Skeletal muscle satellite cell (primary cell): Measurements from ENCODE around the gene HOXD8. TPM values are rescaled to one million over a fixed set of nuclear protein-coding genes. Genes with fewer than 3 reads are reported as not detected.

Source experiments
- H3K27me3 ChIP-seq: 2 replicates; pipeline ENCODE4 v1.7.0; 2013; ENCODE audit warnings: low read length; ENCODE audit not compliant: control insufficient read depth, insufficient read depth
- H3K36me3 ChIP-seq: 2 replicates; pipeline ENCODE4 v1.7.0; 2013; ENCODE audit warnings: mild to moderate bottlenecking, control low read depth, low read length; ENCODE audit not compliant: insufficient read depth
- H3K4me1 ChIP-seq: 2 replicates; pipeline ENCODE4 v1.7.0; 2013; ENCODE audit warnings: low read length; ENCODE audit not compliant: control insufficient read depth, insufficient read depth
- H3K4me2 ChIP-seq: 2 replicates; pipeline ENCODE4 v1.7.0; 2013; ENCODE audit warnings: mild to moderate bottlenecking, low read length
- H3K4me3 ChIP-seq: 2 replicates; pipeline ENCODE4 v1.7.0; 2013; ENCODE audit warnings: low read length
- H3K9ac ChIP-seq: 2 replicates; pipeline ENCODE4 v1.7.0; 2013; ENCODE audit warnings: mild to moderate bottlenecking, low read depth, low read length, moderate library complexity
- H3K9me3 ChIP-seq: replicated peaks from 2 replicates; pipeline ENCODE4 v1.7.0; 2013; ENCODE audit warnings: mild to moderate bottlenecking, control low read depth, low read length
- total RNA-seq: library from RNA; depleted of rRNA; stranded (reverse); fragments of >200 nt; gene quantifications from 2 replicates; pipeline ENCODE4 v1.2.3, GENCODE V29; 2012; rRNA removed

HOXD8 gene
- 6.6 and 9.0 TPM in 2 replicates for total RNA-seq

GRCh38 chr2:176128982-176129796 is at the start of gene HOXD8:
HOXD8 (plus strand) TSS chr2:176129705; CDS start chr2:176130367, 662 bp downstream.
- Histone ChIP-seq H3K4me1 (no peaks in the 10 kb centered on the region), H3K27me3 (peaks cover 38% of the 10 kb centered on the region), H3K9ac (peak within 1 kb of the TSS; percentile 47), H3K36me3 (no peaks in the 10 kb centered on the region), H3K4me2 (peak within 1 kb of the TSS; percentile 78), H3K4me3 (peak within 1 kb of the TSS; percentile 65), H3K9me3 (no peaks in the 10 kb centered on the region)

- no peaks in the 10 kb centered on the region for H3K36me3 ChIP-seq
- peaks cover 13% of the 10 kb centered on the region for H3K4me1 ChIP-seq
- peaks cover 97% of the 10 kb centered on the region for H3K27me3 ChIP-seq
- H3K9ac ChIP-seq, result no peak overlapping the region
- peak overlapping the region; percentile 81 for H3K4me2 ChIP-seq
- H3K9me3 ChIP-seq, result peaks cover 7% of the 10 kb centered on the region
- H3K4me3 ChIP-seq, result peak overlapping the region; percentile 59
Observed at GRCh38 chr2:176079831-176080539, 49.5 kb upstream of the HOXD8 start.

GRCh38 chr2:176080540-176081375 is 48.7 kb upstream of the HOXD8 start:
- H3K27me3 ChIP-seq, result peaks cover 97% of the 10 kb centered on the region
- no peak overlapping the region for H3K9ac ChIP-seq
- H3K36me3 ChIP-seq, result no peaks in the 10 kb centered on the region
- H3K4me1 ChIP-seq, result peaks cover 14% of the 10 kb centered on the region
- H3K4me2 ChIP-seq, result peak overlapping the region; percentile 81
- peak overlapping the region; percentile 59 for H3K4me3 ChIP-seq
- peaks cover 7% of the 10 kb centered on the region for H3K9me3 ChIP-seq

- no peak overlapping the region for H3K4me2 ChIP-seq
- no peak overlapping the region for H3K4me3 ChIP-seq
- H3K9me3 ChIP-seq, result peaks cover 7% of the 10 kb centered on the region
- no peaks in the 10 kb centered on the region for H3K36me3 ChIP-seq
- peaks cover 97% of the 10 kb centered on the region for H3K27me3 ChIP-seq
- no peak overlapping the region for H3K9ac ChIP-seq
- H3K4me1 ChIP-seq, result peaks cover 18% of the 10 kb centered on the region
Observed at GRCh38 chr2:176081376-176081836, 48.1 kb upstream of the HOXD8 start.

- Histone ChIP-seq H3K36me3 (no peaks in the 10 kb centered on the region), H3K4me2 (no peak overlapping the region), H3K27me3 (peaks cover 97% of the 10 kb centered on the region), H3K9ac (no peak overlapping the region), H3K9me3 (peaks cover 7% of the 10 kb centered on the region), H3K4me1 (peaks cover 18% of the 10 kb centered on the region), H3K4me3 (no peak overlapping the region)
Observed at GRCh38 chr2:176081837-176082524, 47.5 kb upstream of the HOXD8 start.

GRCh38 chr2:176082525-176082823 is 47.0 kb upstream of the HOXD8 start:
- peaks cover 96% of the 10 kb centered on the region for H3K27me3 ChIP-seq
- peaks cover 18% of the 10 kb centered on the region for H3K4me1 ChIP-seq
- no peak overlapping the region for H3K9ac ChIP-seq
- peaks cover 7% of the 10 kb centered on the region for H3K9me3 ChIP-seq
- no peak overlapping the region for H3K4me2 ChIP-seq
- no peak overlapping the region for H3K4me3 ChIP-seq
- H3K36me3 ChIP-seq, result no peaks in the 10 kb centered on the region

GRCh38 chr2:176082824-176083751 is 46.4 kb upstream of the HOXD8 start:
- H3K9me3 ChIP-seq, result peaks cover 7% of the 10 kb centered on the region
- peaks cover 18% of the 10 kb centered on the region for H3K4me1 ChIP-seq
- H3K4me3 ChIP-seq, result no peak overlapping the region
- H3K36me3 ChIP-seq, result no peaks in the 10 kb centered on the region
- H3K9ac ChIP-seq, result no peak overlapping the region
- H3K27me3 ChIP-seq, result peaks cover 96% of the 10 kb centered on the region
- H3K4me2 ChIP-seq, result no peak overlapping the region

GRCh38 chr2:176083796-176084261 is 45.7 kb upstream of the HOXD8 start, which contains the start of gene EVX2:
EVX2 (minus strand) TSS chr2:176083962; CDS start chr2:176083776, 186 bp downstream.
- Histone ChIP-seq H3K4me3 (no peak within 1 kb of the TSS), H3K4me1 (peaks cover 22% of the 10 kb centered on the region), H3K9me3 (peaks cover 7% of the 10 kb centered on the region), H3K9ac (no peak within 1 kb of the TSS), H3K36me3 (no peaks in the 10 kb centered on the region), H3K4me2 (no peak within 1 kb of the TSS), H3K27me3 (peaks cover 96% of the 10 kb centered on the region)

GRCh38 chr2:176084611-176085119 is 44.8 kb upstream of the HOXD8 start:
- Histone ChIP-seq H3K27me3 (peaks cover 96% of the 10 kb centered on the region), H3K9ac (no peak overlapping the region), H3K9me3 (peaks cover 7% of the 10 kb centered on the region), H3K4me1 (peaks cover 15% of the 10 kb centered on the region), H3K4me2 (no peak overlapping the region), H3K4me3 (no peak overlapping the region), H3K36me3 (no peaks in the 10 kb centered on the region)
